ENCODE data around the gene MVP. TPM values are rescaled to one million over a fixed set of nuclear protein-coding genes. Genes with fewer than 3 reads are reported as not detected.

MVP gene
- total and polyA plus RNA-seq, 2 donors (not counting 1 experiment from before 2014, with no cell fraction given) = 109 to 121 TPM

DNA sequence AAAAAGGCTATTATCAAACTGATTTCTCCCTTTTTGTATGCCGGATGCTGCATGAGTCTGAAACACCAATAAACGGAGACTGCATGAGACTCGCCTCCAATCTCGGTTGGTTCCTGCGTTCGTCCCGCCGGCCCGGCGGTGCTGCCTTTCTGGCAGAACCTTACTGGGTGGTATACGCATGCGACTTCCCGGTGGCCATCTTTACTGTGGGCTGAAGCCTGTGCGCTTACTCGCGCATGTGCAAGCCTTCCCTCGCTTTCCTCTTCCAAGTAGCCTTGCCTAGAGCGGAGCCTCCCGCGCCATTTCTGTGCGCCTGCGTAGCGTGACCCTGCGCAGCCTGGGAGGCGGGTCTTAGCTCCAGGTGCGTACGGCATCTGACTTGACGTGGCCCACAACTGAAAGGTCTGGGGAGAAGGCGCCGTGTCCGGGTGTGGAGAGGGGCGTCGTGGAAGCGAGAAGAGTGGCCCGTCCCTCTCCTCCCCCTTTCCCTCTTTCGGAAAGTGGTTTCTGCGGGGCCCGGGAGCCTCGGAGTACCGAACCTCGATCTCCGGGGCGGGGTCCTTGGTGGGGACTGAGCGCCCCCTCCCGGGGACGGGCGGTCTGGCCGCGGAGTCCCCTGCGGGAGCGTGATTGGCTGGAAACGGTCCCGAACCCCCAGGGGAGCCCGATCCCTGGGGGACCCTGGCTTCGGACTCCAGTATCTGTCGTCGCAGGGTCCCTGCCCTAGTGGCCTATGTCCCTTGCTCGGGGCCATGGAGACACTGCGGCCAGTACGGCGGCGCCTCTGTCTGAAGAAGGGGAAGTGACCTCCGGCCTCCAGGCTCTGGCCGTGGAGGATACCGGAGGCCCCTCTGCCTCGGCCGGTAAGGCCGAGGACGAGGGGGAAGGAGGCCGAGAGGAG lies 4.2 kb upstream of the MVP start, which contains the start of gene PAGR1:
PAGR1 (plus strand) TSS at position 360 of the 901 bp plus-strand sequence; CDS start at position 734, 374 bp downstream.
- H3K27me3 ChIP-seq (replicated peaks in 1 of 4; ENCODE audit: control extremely low read depth in 1 of 4, control insufficient read depth in 3 of 4, insufficient read depth in 4 of 4, low read length in 3 of 4) = peaks cover 0 to 13% (median 5%) of the 10 kb centered on the region in 4 experiments
- peak within 1 kb of the TSS; percentile 73 to 93 (median 84) for H3K4me3 ChIP-seq (ENCODE audit: control extremely low read depth in 1 of 5, extremely low read depth in 1 of 5, insufficient read depth in 1 of 5, low read depth in 2 of 5, low read length in 4 of 5)
- H3K36me3 ChIP-seq (replicated peaks in 1 of 2; ENCODE audit: control extremely low read depth in 1 of 2, control insufficient read depth in 1 of 2, extremely low read depth in 1 of 2, insufficient read depth in 2 of 2, low read length in 1 of 2) = peaks cover 0 to 22% of the 10 kb centered on the region in 2 experiments
- ChIA-PET POLR2A (interaction anchor here (0.6 to 2.8 kb wide), 8 partner anchors 9 to 260 kb away, joined by 3 to 31 read pairs (median 12); partner anchors contain the start of genes KIF22, MAZ and PPP4C), CTCF (interaction anchor here (0.5 to 5.7 kb wide), 16 partner anchors 9 to 260 kb away, joined by 3 to 66 read pairs (median 5); partner anchors contain the start of genes KIF22 and MAZ)
- peak within 1 kb of the TSS; percentile 88 for H3K27ac ChIP-seq (ENCODE audit: low read length in 2 of 2)
- peaks cover 40 to 60% of the 10 kb centered on the region in 2 donors for H3K4me1 ChIP-seq (ENCODE audit: control insufficient read depth in 2 of 2, insufficient read depth in 2 of 2, low read length in 2 of 2)
- TF ChIP-seq EZH2 (IDR thresholded peaks at IDR 0.05; ENCODE audit: borderline replicate concordance, insufficient read depth, low read depth, low read length, poor library complexity, severe bottlenecking) = no peak
- TF ChIP-seq, protein P1, sequence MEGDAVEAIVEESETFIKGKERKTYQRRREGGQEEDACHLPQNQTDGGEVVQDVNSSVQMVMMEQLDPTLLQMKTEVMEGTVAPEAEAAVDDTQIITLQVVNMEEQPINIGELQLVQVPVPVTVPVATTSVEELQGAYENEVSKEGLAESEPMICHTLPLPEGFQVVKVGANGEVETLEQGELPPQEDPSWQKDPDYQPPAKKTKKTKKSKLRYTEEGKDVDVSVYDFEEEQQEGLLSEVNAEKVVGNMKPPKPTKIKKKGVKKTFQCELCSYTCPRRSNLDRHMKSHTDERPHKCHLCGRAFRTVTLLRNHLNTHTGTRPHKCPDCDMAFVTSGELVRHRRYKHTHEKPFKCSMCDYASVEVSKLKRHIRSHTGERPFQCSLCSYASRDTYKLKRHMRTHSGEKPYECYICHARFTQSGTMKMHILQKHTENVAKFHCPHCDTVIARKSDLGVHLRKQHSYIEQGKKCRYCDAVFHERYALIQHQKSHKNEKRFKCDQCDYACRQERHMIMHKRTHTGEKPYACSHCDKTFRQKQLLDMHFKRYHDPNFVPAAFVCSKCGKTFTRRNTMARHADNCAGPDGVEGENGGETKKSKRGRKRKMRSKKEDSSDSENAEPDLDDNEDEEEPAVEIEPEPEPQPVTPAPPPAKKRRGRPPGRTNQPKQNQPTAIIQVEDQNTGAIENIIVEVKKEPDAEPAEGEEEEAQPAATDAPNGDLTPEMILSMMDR (IDR thresholded peaks at IDR 0.05) = peak; percentile 97
- peaks cover 65% of the 10 kb centered on the region for H3K4me1 Mint-ChIP-seq
- ATAC-seq (ENCODE audit: low read depth) = peak; percentile 76
- H3K4me3 Mint-ChIP-seq = peak within 1 kb of the TSS; percentile 97
- H3K9me3 Mint-ChIP-seq (ENCODE audit: insufficient read depth) = no peaks in the 10 kb centered on the region
- peaks cover 45% of the 10 kb centered on the region for H3K79me2 ChIP-seq (ENCODE audit: control insufficient read depth, insufficient read depth, low read length)
- peaks cover 36% of the 10 kb centered on the region for H4K20me1 ChIP-seq (ENCODE audit: control insufficient read depth, insufficient read depth, low read length, poor library complexity, severe bottlenecking)
- peak within 1 kb of the TSS; percentile 98 for H3K27ac Mint-ChIP-seq
- intact Hi-C loops (cut with micrococcal nuclease) = loop anchor here (1.0 to 10.0 kb wide), 9 partner anchors 11 to 221 kb away; partner anchors contain the start of genes CDIPT, INO80E, KIF22 and TAOK2
- peaks cover 0 to 5% (median 0%) of the 10 kb centered on the region in 3 donors for H3K9me3 ChIP-seq (ENCODE audit: control extremely low read depth in 1 of 3, control insufficient read depth in 2 of 3, insufficient read depth in 1 of 3, low read length in 2 of 3)
- peak within 1 kb of the TSS; percentile 90 for H2AFZ ChIP-seq (ENCODE audit: insufficient read depth, low read depth, low read length, poor library complexity, severe bottlenecking)
- under 1% methylated on average over 70 of the region's 70 CpGs for WGBS (ENCODE audit: insufficient coverage)
- H3K9ac ChIP-seq (ENCODE audit: low read length) = peak within 1 kb of the TSS; percentile 69
- H3K4me2 ChIP-seq (replicated peaks; ENCODE audit: low read depth, low read length, poor library complexity, severe bottlenecking) = peak within 1 kb of the TSS; percentile 87
- DNase-seq = peak; percentile 100
- no peaks in the 10 kb centered on the region for H3K27me3 Mint-ChIP-seq

All from B cell (primary cell).